Heart left ventricle (tissue), 16 donors: ENCODE data around the gene BMP2. TPM values are rescaled to one million over a fixed set of nuclear protein-coding genes. Genes with fewer than 3 reads are reported as not detected.

Source experiments
- ATAC-seq, 4 donors: fragments of 200-7000 bp; cut with Tn5 transposase; one replicate each; pipeline ENCODE4 v1.9.1; 2020 to 2022; ENCODE audit warnings: moderate library complexity in 4 of 4, mild to moderate bottlenecking in 3 of 4, moderate number of reproducible peaks in 1 of 4
- DNase-seq, 5 donors: peaks; one replicate each; pipeline ENCODE4 v3.0.0-alpha.2; 2020
- H3K27ac ChIP-seq, 12 donors: fragments of 200-600 bp; sonication (generic) in 4 of 12; one replicate each; pipeline versions ENCODE4 v1.5.0 to v1.8.0; 2016 to 2022; ENCODE audit warnings: mild to moderate bottlenecking in 2 of 12
- H3K27me3 ChIP-seq, 9 donors: fragments of 200-600 bp; sonication (generic) in 2 of 9; one replicate each; pipeline versions ENCODE4 v1.5.1 to v1.8.0; 2016 to 2022; ENCODE audit warnings: mild to moderate bottlenecking in 3 of 9
- H3K36me3 ChIP-seq, 9 donors: fragments of 200-600 bp; sonication (generic) in 2 of 9; one replicate each; pipeline versions ENCODE4 v1.5.0 to v1.8.0; 2018 to 2022; ENCODE audit warnings: mild to moderate bottlenecking in 2 of 9
- H3K4me1 ChIP-seq, 12 donors: fragments of 200-600 bp; sonication (generic) in 4 of 12; one replicate each; pipeline versions ENCODE4 v1.5.0 to v1.8.0; 2016 to 2022; ENCODE audit warnings: mild to moderate bottlenecking in 3 of 12
- H3K4me3 ChIP-seq, 12 donors: fragments of 200-600 bp; sonication (generic) in 4 of 12; one replicate each; pipeline versions ENCODE4 v1.5.0 to v1.8.0; 2017 to 2022; ENCODE audit warnings: mild to moderate bottlenecking in 9 of 12, moderate library complexity in 4 of 12
- H3K9me3 ChIP-seq, 12 donors: fragments of 200-600 bp; sonication (generic) in 4 of 12; one replicate each; pipeline versions ENCODE4 v1.5.0 to v1.8.0; 2016 to 2022; ENCODE audit warnings: mild to moderate bottlenecking in 1 of 12
- POLR2A ChIP-seq, 2 donors: fragments of 450-650 bp; IDR thresholded peaks; one replicate each; pipeline ENCODE4 v1.6.1; 2017; ENCODE audit warnings: antibody characterized with exemption in 2 of 2, mild to moderate bottlenecking in 2 of 2, moderate library complexity in 2 of 2
- WGBS, 4 donors: extraction: QIAGEN DNeasy Blood & Tissue Kit in 2 of 4; methylation state at CpG; one replicate each; pipeline versions ENCODE4 v1.1.5 to v1.1.7; 2013 to 2018; 5-methylcytosine and 5-hydroxymethylcytosine counted together
- intact Hi-C, 10 donors: fragments of 100-400 bp; cut with DNase I; formaldehyde crosslinking; loops; one replicate each; pipeline versions ENCODE4 v1.11.1 to v1.14.2; 2022
- polyA plus RNA-seq, 2 donors: library from polyadenylated mRNA; stranded (reverse); fragments of 200-250 nt; gene quantifications; one replicate each; pipeline ENCODE4 v1.2.3, GENCODE V29; 2013
- total RNA-seq, 9 donors: library from RNA; depleted of rRNA in 2 of 9; stranded (reverse); fragments of >200 nt in 2 of 9; fragmentation: NEBNext Ultra II Directional in 3 of 9; extraction: Animal tissue kit (Norgen Biotek cat#: 25700) in 3 of 9; gene quantifications; one replicate each; pipeline versions ENCODE4 v1.1.0 to v1.2.4, GENCODE V29; 2016 to 2023
- TF ChIP-seq, protein P1 (sequence below), 12 donors: fragments of 200-600 bp; sonication (generic) in 4 of 12; IDR thresholded peaks; one replicate each; pipeline versions ENCODE4 v1.5.0 to v1.8.0; 2018 to 2022; ENCODE audit warnings: antibody characterized with exemption in 12 of 12, mild to moderate bottlenecking in 5 of 12
- donor health status: ischemic (EF 13 %, LVEDD 7.1; RV severe dilation, severe dysfunction).
- donor health status: healthy with polysubstance abuse.
- donor health status: DM: no; HTN: yes; CAD: no.
- donor health status: DM: no; HTN: no; CAD: no.
- donor health status: ischemic (EF 25% LVEDD 6.9; RV normal size, moderate dysfunction).
- donor health status: ischemic (EF 25% LVEDD 5.7; RV mildly dilated, moderate dysfunction).
- donor health status: healthy.
- donor health status: DM: yes; HTN: yes; CAD: no.
- donor health status: ischemic (EF 35%, LVEDD 5.7; RV mildly dilated, moderate dysfunction).
- donor health status: nonischemic (EF 11% LVEDD 7.7; RV severe dilation, severe dysfunction).
- donor health status: DM: yes; HTN: yes; CAD: no.
- donor health status: PGD.
- donor health status: ischemic (EF 29% LVEDD 5.4; RV normal size, mild dysfunction).
- donor health status: nonischemic (EF 23%, LVEDD 6.1; RV moderate dilation, normal function).

The BMP2 gene
- total and polyA plus RNA-seq, 11 donors: 0.72 to 6.2 (median 2.2) TPM

DNA sequence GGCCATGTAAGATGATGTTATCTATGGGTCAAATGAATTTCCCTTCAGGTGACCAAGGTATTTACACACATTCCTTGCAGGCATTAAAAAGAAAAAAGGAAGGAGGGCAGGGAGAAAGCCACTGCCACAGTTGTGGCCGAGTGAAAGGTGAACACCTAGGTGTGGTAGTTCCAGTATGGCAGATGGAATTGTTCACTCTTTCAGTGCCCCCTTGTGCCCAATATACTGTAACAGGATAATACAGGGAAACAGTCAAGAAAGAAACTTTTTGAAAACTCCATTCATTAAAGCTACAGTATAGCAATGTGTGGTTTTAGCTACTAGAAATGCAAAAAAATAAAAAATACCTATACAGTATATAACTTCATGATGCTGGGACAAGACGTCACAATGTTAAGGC, 52.1 kb downstream of the BMP2 start:
- H3K36me3 ChIP-seq: no peaks in the 10 kb centered on the region
- TF ChIP-seq POLR2A (IDR thresholded peaks at IDR 0.05): no peak
- TF ChIP-seq, protein P1, sequence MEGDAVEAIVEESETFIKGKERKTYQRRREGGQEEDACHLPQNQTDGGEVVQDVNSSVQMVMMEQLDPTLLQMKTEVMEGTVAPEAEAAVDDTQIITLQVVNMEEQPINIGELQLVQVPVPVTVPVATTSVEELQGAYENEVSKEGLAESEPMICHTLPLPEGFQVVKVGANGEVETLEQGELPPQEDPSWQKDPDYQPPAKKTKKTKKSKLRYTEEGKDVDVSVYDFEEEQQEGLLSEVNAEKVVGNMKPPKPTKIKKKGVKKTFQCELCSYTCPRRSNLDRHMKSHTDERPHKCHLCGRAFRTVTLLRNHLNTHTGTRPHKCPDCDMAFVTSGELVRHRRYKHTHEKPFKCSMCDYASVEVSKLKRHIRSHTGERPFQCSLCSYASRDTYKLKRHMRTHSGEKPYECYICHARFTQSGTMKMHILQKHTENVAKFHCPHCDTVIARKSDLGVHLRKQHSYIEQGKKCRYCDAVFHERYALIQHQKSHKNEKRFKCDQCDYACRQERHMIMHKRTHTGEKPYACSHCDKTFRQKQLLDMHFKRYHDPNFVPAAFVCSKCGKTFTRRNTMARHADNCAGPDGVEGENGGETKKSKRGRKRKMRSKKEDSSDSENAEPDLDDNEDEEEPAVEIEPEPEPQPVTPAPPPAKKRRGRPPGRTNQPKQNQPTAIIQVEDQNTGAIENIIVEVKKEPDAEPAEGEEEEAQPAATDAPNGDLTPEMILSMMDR (IDR thresholded peaks at IDR 0.05): peak in 4 of 12 donors; percentile 27 to 36 (median 34)
- ATAC-seq (no peak), DNase-seq (no peak)
- WGBS, 4 donors: 51 to 54% (median 53%) methylated on average over 2 of the region's 2 CpGs
- H3K4me1 ChIP-seq: no peaks in the 10 kb centered on the region
- no peaks in the 10 kb centered on the region for H3K9me3 ChIP-seq
- H3K27me3 ChIP-seq: peaks cover 0 to 31% (median 8%) of the 10 kb centered on the region in 9 donors
- H3K4me3 ChIP-seq: no peak overlapping the region
- intact Hi-C loops: no loop called here
- H3K27ac ChIP-seq: no peak overlapping the region

DNA sequence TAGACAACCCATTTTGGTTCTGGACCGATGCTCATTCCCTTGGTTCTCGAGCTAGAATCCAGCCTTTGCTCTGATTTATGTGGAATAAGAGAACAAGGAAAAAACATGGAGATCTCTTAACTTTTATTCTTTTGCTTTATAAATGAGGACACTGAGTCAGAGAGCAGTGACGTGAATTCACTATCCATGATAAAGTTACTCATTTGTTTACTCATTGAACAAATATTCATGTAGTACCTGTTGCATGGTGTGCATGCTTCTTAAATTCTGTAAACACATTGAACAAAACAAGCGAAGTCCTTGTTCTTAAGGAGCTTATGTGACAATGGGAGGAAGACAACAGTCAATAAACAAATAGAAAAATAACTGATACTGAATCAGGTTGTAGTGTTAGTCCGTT, 56.9 kb downstream of the BMP2 start:
- DNase-seq: no peak
- ATAC-seq: no peak
- no peaks in the 10 kb centered on the region for H3K36me3 ChIP-seq
- TF ChIP-seq, protein P1 (IDR thresholded peaks at IDR 0.05): no peak
- no peak for TF ChIP-seq POLR2A (IDR thresholded peaks at IDR 0.05)
- H3K4me3 ChIP-seq: no peak overlapping the region
- WGBS, 4 donors: 83 to 87% (median 83%) methylated on average over 5 of the region's 5 CpGs
- no peak overlapping the region for H3K27ac ChIP-seq
- no peaks in the 10 kb centered on the region for H3K9me3 ChIP-seq
- peaks cover 0 to 6% (median 0%) of the 10 kb centered on the region in 9 donors for H3K27me3 ChIP-seq
- H3K4me1 ChIP-seq: no peaks in the 10 kb centered on the region
- intact Hi-C loops: loop anchor here in 4 of 10 donors (10.0 kb wide), 4 partner anchors 460 to 1030 kb away; no protein-coding TSS in a partner anchor

DNA sequence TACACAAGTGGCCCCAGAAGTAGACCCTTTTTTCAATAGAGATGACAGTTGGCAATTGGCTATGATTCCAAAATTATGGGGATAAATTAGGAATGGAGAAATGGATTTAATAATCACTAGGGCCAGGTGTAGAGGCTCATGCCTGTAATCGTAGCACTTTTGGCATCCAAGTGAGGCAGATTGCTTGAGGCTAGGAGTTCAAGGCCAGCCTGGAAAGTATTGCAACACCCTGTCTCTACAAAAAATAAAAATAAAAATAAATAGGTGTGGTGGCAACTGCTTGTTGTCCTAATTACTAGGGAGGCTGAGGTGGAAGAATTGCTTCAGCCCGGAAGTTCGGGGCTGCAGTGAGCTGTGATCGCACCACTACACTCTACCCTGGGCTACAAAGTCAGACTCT, 60.0 kb downstream of the BMP2 start:
- intact Hi-C loops: loop anchor here (2.0 to 10.0 kb wide), 9 partner anchors 457 to 1100 kb away; no protein-coding TSS in a partner anchor
- no peak overlapping the region for H3K27ac ChIP-seq
- no peaks in the 10 kb centered on the region for H3K9me3 ChIP-seq
- 89 to 95% (median 92%) methylated on average over 4 of the region's 4 CpGs for WGBS, 4 donors
- no peaks in the 10 kb centered on the region for H3K4me1 ChIP-seq
- ATAC-seq (no peak), DNase-seq (no peak)
- H3K4me3 ChIP-seq: no peak overlapping the region
- TF ChIP-seq, protein P1 (IDR thresholded peaks at IDR 0.05): no peak
- TF ChIP-seq POLR2A (IDR thresholded peaks at IDR 0.05): no peak
- H3K36me3 ChIP-seq: no peaks in the 10 kb centered on the region
- H3K27me3 ChIP-seq: peaks cover 0 to 3% (median 0%) of the 10 kb centered on the region in 9 donors

DNA sequence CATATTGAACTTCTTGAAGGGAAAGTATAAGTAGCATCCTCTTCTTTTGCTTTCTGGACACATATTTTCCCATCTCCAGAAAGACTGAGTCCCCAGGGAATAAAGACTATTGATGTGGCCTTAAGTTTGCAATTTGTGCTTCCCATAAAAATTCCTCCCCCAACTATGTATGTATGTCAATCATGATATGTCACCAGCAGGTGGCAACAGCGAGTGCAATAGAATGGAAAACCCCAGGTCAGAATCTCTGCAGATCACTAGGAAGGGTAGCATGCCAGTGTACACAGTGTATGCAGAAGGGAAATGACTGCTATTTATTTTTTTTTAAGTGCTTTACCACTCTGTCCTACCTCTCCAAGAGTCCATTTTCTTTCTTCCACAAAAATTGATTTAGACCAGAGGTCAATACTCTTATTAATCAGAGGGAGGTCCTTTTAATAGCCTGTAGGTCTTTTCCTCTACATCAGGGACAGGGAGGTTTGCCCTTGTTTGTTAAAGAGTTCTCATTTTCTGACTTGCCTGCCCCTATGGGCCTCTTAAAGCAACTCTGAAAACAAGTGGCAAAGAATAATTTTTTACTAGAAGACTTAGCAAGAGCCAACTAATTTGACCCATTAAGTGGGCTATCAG, 61.4 kb downstream of the BMP2 start:
- 0 to 5% (median 1%) methylated on average over 1 of the region's 1 CpG for WGBS, 4 donors
- ATAC-seq (peak in 3 of 4 donors; percentile 77 to 86 (median 83)), DNase-seq (peak in 4 of 5 donors; percentile 32 to 69 (median 43))
- no peak overlapping the region for H3K27ac ChIP-seq
- TF ChIP-seq POLR2A (IDR thresholded peaks at IDR 0.05): no peak
- TF ChIP-seq, protein P1 (IDR thresholded peaks at IDR 0.05): peak; percentile 63 to 83 (median 68)
- no peaks in the 10 kb centered on the region for H3K36me3 ChIP-seq
- no peaks in the 10 kb centered on the region for H3K9me3 ChIP-seq
- H3K27me3 ChIP-seq: no peaks in the 10 kb centered on the region
- H3K4me3 ChIP-seq: no peak overlapping the region
- intact Hi-C loops: loop anchor here (2.0 to 10.0 kb wide), 9 partner anchors 456 to 1098 kb away; no protein-coding TSS in a partner anchor
- H3K4me1 ChIP-seq: no peaks in the 10 kb centered on the region
